Stimulated activated CD4-positive, alpha-beta T cell treated with anti-CD3 and anti-CD28 coated beads, Interleukin-12 subunit alpha, Interleukin-12 subunit beta, amount 100 ng/mL, for 48 hours (primary cell): ENCODE data around the gene TRIO.

ENCODE experiments used
- DNase-seq, 3 donors: peaks; one replicate each; pipeline ENCODE4 v3.0.0-alpha.2; 2020; ENCODE audit warnings: low read depth in 2 of 3, low spot score in 1 of 3

The TRIO gene

DNA sequence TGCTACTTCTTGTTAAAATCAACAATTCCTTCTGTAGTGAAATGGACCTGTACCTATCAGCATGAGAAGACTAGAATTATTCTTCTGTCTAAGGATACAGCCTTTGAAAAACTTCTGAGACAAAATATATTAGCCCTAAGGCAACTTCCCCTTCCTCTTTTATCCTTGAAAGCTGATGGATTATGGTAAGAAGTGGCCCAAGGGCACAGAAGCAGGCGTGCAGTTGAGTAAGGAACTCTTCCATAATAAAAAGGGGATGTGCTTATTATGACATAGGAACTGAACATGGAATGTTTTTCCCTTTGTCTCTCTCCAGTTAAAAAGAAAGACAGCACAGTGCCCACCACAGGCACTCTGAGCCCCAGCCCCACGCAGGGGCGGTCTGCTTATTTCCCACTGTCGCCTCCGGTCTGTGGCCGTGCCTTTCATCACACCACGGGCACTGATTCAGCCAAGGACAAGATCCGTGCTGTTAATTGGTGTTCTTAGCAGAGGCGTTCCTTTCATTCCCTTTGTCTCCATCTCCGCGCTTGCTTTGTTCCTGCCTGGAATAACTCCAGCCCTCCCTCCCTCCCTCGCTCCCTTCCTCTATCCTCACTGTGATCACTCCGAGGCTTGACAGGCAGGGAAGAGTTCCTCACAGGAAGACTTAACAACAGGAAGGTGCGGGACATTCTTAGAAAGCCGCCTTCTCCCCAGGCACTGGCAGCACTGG lies 302.6 kb downstream of the TRIO start:
- no peak for DNase-seq

DNA sequence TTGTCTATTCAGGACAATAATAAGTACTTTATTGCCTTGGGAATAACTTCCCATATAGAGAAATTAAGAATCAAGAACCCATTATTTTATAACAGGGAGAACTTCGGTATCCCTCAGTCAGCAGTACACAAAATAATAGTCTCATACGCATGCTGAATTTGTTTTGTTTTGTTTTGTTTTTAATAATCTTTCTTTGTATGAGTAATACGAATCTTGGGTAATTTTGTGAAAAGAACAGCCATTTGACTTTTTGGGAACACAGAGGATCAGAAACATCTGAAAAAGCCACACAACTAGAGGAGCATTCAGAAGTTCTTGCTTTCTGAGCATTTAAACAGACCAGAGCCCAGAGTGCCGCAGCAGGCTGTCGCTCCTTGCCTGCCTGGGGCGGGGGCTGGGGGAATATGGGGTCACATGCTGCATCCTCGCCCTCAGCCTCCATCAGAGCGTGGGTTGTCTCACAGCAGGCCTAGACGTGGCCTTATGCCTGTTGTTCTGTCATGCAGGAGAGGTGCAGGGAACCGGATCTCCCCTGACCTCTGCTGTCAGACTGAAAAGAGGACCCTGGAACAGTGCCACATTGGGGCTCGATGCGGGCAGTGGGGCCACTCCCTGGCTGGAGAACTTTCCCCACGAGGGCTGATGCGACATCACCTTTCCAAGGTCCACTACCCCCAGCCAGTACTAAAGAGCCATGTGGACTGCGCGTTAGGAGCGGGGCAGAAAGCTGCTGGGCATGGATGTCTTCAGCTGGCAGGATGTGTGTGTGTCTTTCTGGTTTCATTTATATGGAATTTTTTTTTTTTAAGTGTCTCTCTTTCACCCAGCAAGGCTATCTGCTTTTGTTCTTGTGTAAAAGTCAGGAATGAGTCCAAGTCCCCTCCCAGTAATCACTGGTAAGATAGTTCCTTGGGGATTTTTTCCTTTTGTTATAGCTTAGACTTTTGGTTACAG lies 305.1 kb downstream of the TRIO start:
- DNase-seq, result no peak

DNA sequence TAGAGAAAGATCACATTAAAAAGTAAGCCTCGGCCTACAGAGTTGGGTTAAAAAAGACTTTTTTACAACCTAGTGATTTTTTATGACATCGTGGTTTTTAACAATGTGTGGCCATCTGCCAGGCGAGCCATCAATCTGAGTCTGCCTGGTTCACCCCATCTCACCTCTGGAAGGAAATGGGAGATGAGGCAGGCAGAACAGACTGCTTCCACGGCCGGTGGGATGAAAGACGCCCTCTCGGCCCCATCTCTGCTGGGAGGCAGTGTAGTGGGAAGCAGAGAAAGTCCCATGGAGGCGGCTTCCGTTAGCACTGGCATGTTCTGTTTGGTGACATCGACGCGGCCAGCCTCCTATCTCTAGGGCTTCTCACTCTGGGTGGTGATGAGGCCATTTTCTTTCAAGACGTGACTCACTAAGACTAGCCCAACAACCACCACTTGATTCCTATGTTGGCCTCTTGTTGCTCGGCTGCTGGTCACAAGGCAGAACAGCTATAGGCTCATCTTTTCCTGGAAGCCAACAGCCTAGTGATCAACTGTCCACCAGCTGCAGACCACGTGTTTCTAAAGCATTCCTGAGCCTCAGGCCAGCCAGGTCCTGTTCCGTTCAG lies 306.0 kb downstream of the TRIO start:
- no peak for DNase-seq

DNA sequence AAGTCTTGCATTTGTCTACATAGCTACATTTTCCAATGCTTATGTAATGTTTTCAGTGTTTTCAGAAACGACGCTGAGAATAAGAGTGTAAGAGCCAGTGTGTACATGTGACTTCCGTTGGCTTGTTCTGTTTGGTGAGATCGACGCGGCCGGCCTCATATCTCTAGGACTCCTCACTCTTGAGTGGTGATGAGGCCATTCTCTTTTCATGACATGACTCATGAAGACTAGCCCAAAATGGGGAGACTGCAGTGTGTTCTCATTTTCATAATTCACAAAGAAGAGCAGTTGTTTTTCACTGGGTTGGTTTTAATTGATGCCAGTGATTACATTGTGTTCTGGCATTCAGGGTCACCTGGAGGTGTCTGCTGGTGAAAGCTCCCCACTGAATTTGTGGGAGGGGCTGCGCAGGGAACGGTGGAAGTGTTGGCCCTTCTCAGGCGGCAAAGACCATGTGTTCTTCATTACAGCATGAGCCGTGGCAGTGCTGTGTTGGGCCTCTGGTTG lies 306.9 kb downstream of the TRIO start:
- no peak for DNase-seq

DNA sequence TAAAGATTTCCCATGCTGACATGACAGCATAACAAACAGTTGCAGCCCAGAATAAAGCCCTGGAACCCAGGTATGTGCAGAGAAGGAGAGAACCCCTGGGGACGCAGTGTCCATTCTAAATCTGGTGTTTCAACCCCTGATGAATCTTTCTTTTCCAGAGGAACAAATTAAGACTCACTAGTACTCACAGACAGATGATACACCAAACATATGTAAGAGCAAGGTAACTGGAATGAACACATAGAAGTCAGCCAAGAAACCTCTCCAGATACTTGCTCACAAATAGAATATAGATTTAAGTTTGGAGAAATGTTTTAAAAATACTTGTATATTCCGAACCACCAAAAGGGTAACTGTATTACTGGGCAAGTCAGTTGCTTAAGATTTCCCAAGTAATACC lies 307.6 kb downstream of the TRIO start:
- no peak for DNase-seq

DNA sequence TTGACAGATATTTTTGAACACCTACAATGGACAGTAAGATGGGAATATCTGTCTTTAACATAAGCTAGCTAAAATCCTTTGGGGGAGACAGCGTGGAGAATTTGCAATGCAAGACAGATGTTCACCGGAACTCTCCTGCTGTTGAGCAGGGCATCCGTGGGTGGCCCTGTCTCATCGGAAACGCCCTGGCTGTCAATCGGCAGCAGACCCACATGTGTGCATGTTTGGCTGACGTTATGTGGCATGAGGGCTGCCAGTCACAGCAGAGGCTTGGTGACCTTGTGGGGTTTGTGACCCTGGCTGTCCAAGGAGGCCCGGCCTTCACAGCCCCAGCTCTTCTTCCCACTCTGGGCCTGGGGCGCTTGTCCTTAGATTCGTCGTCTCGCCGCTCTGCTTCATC lies 308.7 kb downstream of the TRIO start:
- DNase-seq, result no peak

DNA sequence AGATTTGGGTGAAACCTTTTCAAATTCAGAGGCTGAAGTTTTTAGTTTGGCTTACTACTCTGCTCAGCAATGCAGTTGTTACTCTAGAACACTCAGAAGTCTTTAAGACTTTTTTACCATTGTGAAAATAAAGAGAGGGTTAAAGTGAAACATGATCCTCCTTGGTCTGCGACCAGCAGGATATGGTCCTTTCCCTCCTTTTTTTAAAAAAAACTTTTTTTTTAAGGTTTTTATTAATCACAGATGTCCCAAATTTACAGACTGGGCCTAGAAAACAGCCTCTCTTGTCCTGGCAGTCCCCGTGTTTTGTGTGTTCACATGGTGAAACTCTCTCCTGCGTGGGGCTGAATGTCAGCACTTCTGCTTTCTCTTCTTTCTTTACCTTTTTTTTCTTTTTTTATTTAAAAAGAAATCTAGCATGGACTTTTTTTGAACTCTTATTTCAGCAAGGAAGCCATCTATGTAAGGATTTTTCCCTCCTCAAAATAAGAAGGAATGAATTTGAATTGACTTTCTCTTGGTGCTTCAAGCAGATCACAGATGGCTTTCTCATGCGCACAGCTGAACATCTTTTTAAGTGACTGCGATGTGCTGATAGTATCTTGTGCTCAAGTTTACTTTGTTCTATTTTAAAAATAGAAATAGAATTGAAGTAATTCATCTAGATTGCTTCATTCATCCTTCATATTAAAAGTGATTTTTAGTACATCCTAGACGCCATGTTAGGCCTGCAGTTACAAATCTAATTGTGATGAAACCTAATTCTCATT lies 309.7 kb downstream of the TRIO start:
- DNase-seq, result no peak

DNA sequence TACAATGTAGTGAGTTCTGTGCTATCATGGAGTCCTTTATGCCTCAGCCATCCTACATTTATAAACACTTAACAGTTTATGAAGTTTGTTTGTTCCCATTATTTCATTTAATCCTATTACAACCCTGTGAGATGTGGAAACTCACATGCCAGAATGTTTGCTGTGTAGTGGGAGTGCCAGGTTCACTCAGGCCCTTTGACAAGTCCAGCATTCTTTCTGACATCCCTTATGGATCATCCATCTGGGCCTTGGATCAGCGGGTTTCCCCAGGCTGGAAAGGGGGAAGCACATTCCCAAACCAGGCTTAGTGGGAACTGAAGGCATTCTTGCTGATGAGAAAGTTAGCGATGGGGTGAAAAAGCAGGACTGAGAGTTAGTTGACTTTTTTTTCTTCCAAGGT lies 310.3 kb downstream of the TRIO start:
- DNase-seq, result no peak

DNA sequence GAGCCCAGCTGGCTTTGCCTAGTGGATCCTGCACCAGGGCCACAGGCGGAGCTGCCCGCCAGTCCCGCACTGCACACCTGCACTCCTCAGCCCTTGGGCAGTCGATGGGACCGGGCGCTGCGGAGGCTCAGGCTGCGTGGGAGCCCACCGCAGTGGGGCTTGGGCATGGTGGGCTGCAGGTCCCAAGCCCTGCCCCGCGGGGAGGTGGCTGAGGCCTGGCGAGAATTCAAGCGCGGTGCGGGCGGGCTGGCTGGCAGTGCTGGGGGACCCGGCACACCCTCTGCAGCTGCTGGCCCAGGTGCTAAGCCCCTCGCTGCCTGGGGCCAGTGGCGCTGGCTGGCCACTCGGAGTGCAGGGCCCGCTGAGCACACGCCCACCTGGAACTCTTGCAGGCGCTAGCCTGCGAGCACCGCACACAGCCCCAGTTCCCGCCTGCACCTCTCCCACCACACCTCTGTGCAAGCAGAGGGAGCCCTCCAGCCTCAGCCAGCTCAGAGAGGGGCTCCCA lies 312.7 kb downstream of the TRIO start:
- DNase-seq, result no peak

DNA sequence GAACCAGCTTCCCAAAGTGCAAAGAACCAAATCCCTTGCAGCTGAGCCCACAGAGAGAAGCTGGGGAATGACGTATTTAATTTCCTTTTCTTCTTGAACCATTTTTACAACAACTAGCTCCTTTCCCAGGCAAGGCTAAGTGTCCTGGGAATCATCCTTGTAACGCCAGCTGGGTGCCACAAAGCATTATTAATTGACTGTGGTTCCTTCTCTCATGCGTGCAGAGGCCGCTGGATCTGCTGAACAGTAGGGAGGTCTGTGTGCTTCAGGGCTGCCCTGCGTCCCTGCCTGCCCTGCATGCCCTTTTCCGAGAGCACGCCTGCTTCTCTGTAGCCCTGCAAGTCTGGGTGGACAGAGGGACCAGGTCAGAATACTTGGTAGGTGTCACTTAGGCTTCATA lies 314.3 kb downstream of the TRIO start:
- DNase-seq, result no peak

DNA sequence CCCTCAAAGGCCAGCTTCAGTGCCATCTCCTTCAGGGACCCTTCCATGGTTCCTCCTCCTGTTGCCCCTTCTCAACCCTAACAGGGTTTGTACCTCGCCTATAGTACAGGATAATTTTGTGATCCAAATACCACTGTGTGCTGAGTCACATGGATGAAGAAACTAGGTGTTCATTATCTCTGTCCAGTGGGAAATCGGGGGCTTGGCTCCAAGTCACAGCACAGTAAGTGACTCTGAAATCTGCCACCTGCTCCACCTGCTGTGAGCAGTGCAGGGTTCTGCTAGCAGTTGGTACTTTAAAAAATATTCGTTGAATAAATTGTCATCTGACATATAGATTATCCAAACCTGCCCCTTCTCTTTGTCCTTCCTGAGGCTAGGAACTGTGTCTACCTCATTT lies 315.3 kb downstream of the TRIO start:
- no peak for DNase-seq

DNA sequence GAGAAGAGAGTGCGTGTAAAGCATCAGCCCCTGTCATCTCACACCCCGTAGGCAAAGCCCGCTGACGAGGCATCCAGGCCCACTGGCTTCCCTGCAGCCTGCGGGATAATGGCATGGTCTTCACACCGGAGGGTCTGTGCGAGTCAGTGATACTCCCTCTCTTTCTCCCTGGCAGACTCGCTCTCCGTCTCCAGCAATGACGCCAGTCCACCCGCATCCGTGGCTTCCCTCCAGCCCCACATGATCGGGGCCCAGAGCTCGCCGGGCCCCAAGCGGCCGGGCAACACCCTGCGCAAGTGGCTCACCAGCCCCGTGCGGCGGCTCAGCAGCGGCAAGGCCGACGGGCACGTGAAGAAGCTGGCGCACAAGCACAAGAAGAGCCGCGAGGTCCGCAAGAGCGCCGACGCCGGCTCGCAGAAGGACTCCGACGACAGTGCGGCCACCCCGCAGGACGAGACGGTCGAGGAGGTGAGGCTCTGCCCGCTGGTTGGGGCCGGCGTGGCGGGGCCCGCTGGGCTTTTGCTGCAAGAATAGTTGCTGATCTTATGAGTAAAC lies 317.8 kb downstream of the TRIO start:
- DNase-seq, result no peak

DNA sequence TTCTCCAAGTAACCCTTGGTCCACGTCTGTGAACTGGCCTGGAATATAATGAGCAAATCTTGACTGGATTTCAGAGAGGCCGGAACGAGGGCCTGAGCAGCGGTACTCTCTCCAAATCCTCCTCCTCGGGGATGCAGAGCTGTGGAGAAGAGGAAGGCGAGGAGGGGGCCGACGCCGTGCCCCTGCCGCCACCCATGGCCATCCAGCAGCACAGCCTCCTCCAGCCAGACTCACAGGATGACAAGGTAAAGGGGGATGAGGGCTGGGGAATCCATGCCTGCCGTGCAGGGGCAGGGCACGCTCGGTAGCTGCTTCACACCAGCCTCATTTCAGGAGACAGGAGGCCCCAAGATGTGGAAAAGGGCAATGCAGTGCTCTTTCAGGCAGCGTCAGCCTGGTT lies 319.5 kb downstream of the TRIO start:
- no peak for DNase-seq

DNA sequence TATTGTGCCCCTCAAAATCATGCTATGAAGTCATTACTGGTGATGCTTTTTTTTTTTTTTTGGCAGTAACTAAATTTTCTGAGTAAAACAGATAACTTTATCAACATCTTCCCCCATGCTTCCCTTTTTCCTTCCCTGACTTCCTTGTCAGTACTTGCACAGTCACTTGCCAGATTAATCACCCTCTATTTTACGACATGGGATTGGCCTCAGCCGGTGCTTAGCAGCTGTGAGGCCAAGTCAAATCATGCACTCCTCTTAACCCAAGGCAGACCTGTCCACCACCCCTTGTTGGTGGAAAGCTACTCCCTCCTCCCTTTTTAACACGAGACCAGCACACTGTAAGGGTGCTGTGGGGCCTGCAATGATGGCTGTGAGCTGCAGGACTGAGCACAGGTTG lies 320.5 kb downstream of the TRIO start:
- no peak for DNase-seq

DNA sequence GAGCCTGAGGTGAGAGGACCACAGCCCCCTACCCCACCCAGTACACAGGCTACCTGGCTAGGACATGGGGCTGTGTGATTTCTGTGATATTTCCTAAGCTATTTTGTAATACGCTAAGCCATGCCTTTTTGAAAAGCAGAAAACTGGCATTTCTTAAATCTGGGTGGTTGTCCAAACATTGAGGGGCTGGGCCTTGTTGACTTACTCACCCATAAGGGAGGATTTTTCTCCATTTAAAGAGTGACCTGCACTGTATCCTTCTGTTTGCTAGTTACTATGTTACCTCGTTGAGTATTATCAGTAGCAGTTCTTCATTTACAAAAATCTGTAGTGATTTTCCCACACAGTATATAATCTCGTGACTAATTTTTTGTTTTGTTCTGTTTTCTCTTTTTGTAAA lies 321.0 kb downstream of the TRIO start:
- DNase-seq, result no peak

DNA sequence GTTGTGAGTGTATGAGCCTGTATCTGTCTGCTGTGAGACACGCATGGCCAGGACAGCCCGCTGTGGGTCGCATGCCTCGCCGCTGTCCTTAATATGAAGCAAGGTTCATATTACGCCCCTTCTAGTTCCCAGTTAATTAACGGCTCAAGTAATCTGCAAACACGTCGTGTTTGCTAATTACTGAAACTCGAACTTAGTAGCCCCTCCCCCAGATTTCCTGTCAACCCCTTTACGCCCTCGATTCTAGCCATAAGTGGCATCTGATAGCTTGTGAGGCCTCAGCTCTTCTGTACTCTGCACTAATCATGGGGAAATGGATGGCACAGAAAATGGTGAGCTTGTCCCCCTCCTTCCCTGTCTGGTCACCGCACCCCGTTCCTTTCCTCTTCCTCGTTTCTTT lies 321.5 kb downstream of the TRIO start:
- DNase-seq, result no peak

DNA sequence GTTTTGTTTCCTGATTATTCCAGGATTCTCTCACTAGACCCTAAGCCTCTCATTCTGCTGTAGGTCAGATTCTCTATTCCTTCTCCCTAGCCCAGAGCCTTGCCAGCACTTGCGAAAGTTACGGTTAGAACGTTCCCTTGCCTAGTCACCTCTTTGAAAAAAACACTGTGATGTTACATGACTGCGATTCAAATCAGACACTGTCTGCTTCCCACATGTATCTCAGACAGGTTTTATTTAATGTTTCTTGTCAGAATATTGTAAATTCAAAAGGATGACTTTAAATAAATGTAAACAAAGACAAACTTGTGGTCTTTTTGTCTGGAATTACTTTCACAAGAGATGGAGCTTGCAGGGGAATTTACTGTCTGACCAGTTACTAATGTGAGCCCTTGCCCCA lies 322.0 kb downstream of the TRIO start:
- no peak for DNase-seq

DNA sequence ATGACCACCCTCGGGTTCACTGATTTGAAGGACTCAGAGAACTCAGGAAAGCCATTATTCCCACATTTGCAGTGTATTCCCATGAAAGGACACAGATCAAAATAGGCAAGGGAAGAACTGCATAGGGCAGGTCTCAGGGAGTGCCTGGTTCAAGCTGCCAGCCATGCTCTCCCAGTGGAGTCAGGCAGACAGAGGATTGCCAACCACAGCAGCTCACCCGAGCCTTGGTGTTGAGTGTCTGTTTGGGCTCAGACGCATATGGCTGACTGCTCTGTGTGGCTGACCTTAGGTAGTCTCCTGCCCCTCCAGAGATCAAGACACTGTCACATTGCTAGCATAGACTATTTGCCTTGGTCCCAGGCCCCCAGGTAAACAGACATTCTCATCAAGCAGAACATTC lies 322.6 kb downstream of the TRIO start:
- no peak for DNase-seq

DNA sequence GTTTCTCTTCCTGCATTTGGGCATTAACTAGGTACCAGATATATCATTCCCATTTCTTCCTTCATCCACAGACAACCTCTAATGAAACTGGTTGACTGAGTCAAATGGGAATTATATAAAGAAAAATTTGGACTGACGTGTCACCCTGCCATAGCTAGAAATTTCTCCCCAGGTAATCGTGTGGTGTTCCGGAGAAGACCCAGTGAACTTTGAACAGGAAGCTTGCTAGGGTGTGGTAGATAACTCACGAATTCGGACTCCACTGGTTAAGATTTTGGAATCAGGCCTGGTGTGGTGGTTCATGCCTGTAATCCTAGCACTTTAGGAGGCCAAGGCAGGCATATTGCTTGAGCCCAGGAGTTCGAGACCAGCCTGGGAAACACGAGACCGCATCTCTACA lies 324.1 kb downstream of the TRIO start:
- no peak for DNase-seq

DNA sequence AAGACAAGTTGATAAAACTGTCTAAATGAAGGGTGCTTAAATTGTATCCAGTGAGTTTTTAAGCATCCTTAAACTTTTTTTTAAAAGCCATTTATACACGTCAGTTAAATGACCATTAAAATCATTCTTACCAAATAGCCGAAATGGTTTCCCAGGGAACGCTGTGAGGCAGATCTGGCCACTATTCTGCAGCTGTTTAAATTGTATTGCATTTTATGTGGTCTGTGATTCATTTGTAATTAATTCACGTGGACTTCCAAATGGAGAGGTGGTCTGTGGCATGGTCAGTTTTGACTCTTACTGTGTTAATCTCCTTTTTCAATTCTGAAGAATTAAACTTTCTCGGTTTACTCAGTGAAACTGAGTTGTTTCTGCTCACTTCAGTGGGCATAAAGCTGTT lies 324.7 kb downstream of the TRIO start:
- no peak for DNase-seq
